Measurements from ENCODE around the gene SCAI. TPM values are rescaled to one million over a fixed set of nuclear protein-coding genes. Genes with fewer than 3 reads are reported as not detected.

Gene SCAI
- total and polyA plus RNA-seq, 12 donors: 0.51 to 4.4 (median 3.5) TPM

GRCh38 chr9:124954255-124954654 lies 189.1 kb downstream of the SCAI start:
- H3K9me3 ChIP-seq: no peaks in the 10 kb centered on the region
- peaks cover 0 to 12% (median 0%) of the 10 kb centered on the region in 9 donors for H3K36me3 ChIP-seq
- DNase-seq (no peak), ATAC-seq (no peak)
- no peak for TF ChIP-seq CTCF (IDR thresholded peaks at IDR 0.05)
- intact Hi-C loops (cut with DNase I): no loop called here
- H3K27me3 ChIP-seq: no peaks in the 10 kb centered on the region
- no peak overlapping the region for H3K4me3 ChIP-seq
- no peaks in the 10 kb centered on the region for H3K4me1 ChIP-seq
- no peak overlapping the region for H3K27ac ChIP-seq
- WGBS, 2 donors: 85 to 92% methylated on average over 1 of the region's 1 CpG

GRCh38 chr9:124950050-124950718 lies 193.1 kb downstream of the SCAI start:
- H3K4me3 ChIP-seq: no peak overlapping the region
- no peak for DNase-seq
- H3K36me3 ChIP-seq: peaks cover 0 to 12% (median 0%) of the 10 kb centered on the region in 9 donors
- 87 to 90% methylated on average over 3 of the region's 3 CpGs for WGBS, 2 donors
- no peaks in the 10 kb centered on the region for H3K27me3 ChIP-seq
- TF ChIP-seq CTCF (IDR thresholded peaks at IDR 0.05): no peak
- intact Hi-C loops (cut with DNase I): no loop called here
- no peak overlapping the region for H3K27ac ChIP-seq
- H3K9me3 ChIP-seq: no peaks in the 10 kb centered on the region
- ATAC-seq: no peak
- H3K4me1 ChIP-seq: no peaks in the 10 kb centered on the region

- ATAC-seq: no peak
- intact Hi-C loops (cut with DNase I): loop anchor here in 2 of 10 donors (10.0 kb wide), 1 partner anchor 195 kb away; the partner anchor contains the start of gene SCAI (in 2 of the 2)
Measured at GRCh38 chr9:124949387-124949786, 193.9 kb downstream of the SCAI start.

More at GRCh38 chr9:124949387-124949786, 193.9 kb downstream of the SCAI start:
- H3K27me3 ChIP-seq: no peaks in the 10 kb centered on the region
- no peaks in the 10 kb centered on the region for H3K9me3 ChIP-seq
- H3K4me1 ChIP-seq: no peaks in the 10 kb centered on the region
- no peak for DNase-seq
- no peak overlapping the region for H3K4me3 ChIP-seq
- TF ChIP-seq CTCF (IDR thresholded peaks at IDR 0.05): no peak
- H3K27ac ChIP-seq: no peak overlapping the region
- peaks cover 0 to 12% (median 0%) of the 10 kb centered on the region in 9 donors for H3K36me3 ChIP-seq
- WGBS, 2 donors: 83 to 88% methylated on average over 2 of the region's 2 CpGs
